ENCODE results near the gene SLC36A4.
A peak's percentile ranks its signal among the peaks of the same experiment; 100 is the strongest.

SLC36A4 gene

DNA sequence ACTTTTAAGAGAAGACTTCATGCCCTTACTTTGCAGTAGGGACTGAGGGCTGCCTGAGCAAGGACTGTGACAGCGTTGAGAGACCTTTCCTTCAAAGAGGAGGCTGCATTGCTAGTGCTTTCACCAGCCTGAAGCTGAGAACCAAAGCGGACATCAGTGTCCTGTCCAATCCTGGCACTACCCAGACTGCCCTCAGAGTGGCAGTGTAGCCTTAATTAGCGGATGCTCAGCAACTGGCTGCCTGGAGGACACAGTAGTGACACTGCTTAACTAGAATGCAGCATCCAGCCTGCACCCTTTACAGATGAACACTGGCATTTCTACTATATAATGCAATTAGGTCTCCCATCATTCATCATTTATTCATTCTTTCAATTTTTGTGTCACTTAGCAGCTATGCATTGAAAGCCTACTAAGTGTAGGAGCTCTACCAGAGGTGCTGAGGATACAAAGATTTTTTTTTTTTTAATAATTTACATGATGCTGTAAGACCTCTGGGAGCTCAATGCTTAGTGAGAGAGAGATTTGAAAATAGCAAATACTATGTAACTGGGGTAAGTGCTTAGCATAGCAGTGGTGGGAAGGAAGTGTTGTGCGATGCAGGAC, 36.9 kb upstream of the SLC36A4 start:
- H3K4me3 ChIP-seq (replicated peaks; ENCODE audit: low read depth, low read length), result no peak overlapping the region
- DNase-seq (ENCODE audit: extremely low read depth, low read depth), result peak; percentile 52
- TF ChIP-seq, protein P1, sequence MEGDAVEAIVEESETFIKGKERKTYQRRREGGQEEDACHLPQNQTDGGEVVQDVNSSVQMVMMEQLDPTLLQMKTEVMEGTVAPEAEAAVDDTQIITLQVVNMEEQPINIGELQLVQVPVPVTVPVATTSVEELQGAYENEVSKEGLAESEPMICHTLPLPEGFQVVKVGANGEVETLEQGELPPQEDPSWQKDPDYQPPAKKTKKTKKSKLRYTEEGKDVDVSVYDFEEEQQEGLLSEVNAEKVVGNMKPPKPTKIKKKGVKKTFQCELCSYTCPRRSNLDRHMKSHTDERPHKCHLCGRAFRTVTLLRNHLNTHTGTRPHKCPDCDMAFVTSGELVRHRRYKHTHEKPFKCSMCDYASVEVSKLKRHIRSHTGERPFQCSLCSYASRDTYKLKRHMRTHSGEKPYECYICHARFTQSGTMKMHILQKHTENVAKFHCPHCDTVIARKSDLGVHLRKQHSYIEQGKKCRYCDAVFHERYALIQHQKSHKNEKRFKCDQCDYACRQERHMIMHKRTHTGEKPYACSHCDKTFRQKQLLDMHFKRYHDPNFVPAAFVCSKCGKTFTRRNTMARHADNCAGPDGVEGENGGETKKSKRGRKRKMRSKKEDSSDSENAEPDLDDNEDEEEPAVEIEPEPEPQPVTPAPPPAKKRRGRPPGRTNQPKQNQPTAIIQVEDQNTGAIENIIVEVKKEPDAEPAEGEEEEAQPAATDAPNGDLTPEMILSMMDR (IDR thresholded peaks at IDR 0.05; ENCODE audit: low read depth, low read length, missing control alignments), result peak; percentile 84

DNA sequence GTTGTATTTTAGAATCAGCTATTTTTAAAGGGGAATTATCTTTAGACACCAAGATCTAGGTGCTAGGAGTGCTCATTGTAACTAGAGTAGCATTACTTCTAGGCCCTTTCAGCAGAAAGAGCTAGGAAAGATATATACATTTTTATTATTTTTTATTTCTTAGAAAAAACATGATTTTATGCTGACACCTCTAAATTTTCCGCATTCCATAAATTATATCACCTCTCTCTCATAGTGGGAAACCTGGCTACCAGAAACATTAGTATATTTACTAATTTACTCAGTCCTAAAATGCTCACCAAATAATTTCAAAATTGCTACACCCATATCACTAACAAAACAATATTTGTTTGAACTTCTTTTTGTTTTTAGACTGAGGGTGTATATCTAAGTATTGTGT, 32.1 kb upstream of the SLC36A4 start:
- H3K4me3 ChIP-seq (replicated peaks; ENCODE audit: low read depth, low read length), result no peak overlapping the region
- TF ChIP-seq, protein P1 (IDR thresholded peaks at IDR 0.05; ENCODE audit: low read depth, low read length, missing control alignments), result no peak
- no peak for DNase-seq (ENCODE audit: extremely low read depth, low read depth)

DNA sequence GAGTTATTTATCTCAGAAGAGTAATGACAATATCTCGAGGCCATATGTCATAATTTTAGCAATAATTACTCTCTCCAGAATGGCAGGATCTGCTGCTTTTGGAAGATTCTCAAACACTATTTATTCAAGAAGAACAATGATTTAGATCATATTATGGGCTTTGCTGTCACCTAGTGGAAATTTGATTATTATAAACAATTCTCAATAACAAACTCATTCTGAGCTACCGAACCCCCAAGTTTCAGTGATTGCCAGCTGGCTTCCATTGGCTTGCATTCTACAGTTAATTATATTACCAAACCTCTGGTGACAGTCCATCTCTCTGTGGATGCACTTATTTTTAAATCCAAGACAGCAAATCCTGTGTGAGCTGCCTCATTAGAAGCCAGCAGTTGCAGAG, 27.9 kb upstream of the SLC36A4 start:
- DNase-seq (ENCODE audit: extremely low read depth, low read depth), result no peak
- H3K4me3 ChIP-seq (replicated peaks; ENCODE audit: low read depth, low read length), result no peak overlapping the region
- TF ChIP-seq, protein P1 (IDR thresholded peaks at IDR 0.05; ENCODE audit: low read depth, low read length, missing control alignments), result no peak

DNA sequence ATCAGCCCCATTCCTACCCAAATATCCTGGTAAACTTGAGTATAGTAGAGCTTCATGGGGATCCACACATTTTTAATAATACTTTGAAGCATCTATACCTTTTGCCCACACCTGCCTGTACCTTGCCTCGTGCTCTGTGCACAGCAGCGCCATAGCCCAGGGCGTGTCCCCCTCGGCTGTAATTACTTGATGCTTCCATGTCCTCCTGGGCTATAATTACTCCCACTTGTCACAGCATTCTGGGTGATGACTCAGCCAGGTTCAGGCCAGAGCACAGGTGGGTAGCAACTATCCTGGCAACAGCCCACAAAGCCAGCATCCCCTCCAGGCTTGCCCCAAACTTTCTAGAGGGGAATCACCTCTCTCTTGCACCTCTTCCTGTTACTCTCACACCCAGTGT, 23.7 kb upstream of the SLC36A4 start:
- TF ChIP-seq, protein P1 (IDR thresholded peaks at IDR 0.05; ENCODE audit: low read depth, low read length, missing control alignments), result no peak
- H3K4me3 ChIP-seq (replicated peaks; ENCODE audit: low read depth, low read length), result no peak overlapping the region

DNA sequence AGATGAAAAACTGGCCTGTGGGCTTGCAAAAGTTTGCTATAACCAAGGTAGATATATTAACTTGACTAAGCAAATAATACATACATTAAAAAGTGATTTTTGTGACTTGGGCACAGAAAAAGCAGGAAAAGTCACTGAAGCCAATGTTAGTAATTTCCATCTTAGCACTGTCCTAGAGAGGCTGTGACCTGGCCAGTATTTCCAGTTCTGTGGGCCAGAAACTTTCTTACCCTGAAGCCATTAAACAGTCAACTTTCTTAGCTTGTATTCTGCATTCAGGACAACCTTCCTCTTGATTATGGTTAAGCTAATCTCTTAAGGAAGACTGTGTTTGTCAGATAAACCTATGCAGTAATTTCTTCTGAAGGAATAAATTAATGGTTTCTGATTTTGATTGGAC, 22.3 kb upstream of the SLC36A4 start:
- DNase-seq (ENCODE audit: extremely low read depth, low read depth), result no peak
- H3K4me3 ChIP-seq (replicated peaks; ENCODE audit: low read depth, low read length), result no peak overlapping the region
- TF ChIP-seq, protein P1 (IDR thresholded peaks at IDR 0.05; ENCODE audit: low read depth, low read length, missing control alignments), result no peak

More for the DNA sequence above, 23.7 kb upstream of the SLC36A4 start:
- no peak for DNase-seq (ENCODE audit: extremely low read depth, low read depth)

DNA sequence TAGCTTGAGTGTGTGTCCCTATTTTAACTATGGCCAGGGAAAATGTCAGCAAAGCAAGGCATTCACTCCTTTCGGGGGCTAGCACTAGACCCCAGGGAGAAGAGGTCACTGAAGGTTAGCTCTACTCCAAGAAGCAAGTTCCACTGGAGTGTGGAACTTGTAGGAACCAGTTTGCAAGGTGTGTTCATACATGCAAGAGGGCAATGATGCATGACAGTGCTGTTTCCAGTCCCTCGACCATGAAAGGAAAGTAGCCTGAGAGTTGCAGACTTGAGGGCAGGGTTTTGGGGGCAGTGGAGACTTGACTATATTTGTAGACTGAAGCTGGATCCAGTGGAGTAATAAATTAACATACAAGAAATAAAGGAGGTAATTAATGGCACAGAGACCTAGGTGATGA, 21.6 kb upstream of the SLC36A4 start:
- no peak overlapping the region for H3K4me3 ChIP-seq (replicated peaks; ENCODE audit: low read depth, low read length)
- TF ChIP-seq, protein P1 (IDR thresholded peaks at IDR 0.05; ENCODE audit: low read depth, low read length, missing control alignments), result no peak
- DNase-seq (ENCODE audit: extremely low read depth, low read depth), result no peak
